Astrocyte of the hippocampus (primary cell): ENCODE measurements around the gene EXOC3L1.

Experiments used
- DNase-seq: peaks from one replicate; pipeline ENCODE4 v3.0.0; 2011; ENCODE audit warnings: low read depth, low spot score

The EXOC3L1 gene

GRCh38 chr16:67216612-67217490 lies 26.9 kb upstream of the EXOC3L1 start:
- DNase-seq: no peak

- DNase-seq: no peak
Observed at GRCh38 chr16:67215706-67216105, 25.8 kb upstream of the EXOC3L1 start.

DNA sequence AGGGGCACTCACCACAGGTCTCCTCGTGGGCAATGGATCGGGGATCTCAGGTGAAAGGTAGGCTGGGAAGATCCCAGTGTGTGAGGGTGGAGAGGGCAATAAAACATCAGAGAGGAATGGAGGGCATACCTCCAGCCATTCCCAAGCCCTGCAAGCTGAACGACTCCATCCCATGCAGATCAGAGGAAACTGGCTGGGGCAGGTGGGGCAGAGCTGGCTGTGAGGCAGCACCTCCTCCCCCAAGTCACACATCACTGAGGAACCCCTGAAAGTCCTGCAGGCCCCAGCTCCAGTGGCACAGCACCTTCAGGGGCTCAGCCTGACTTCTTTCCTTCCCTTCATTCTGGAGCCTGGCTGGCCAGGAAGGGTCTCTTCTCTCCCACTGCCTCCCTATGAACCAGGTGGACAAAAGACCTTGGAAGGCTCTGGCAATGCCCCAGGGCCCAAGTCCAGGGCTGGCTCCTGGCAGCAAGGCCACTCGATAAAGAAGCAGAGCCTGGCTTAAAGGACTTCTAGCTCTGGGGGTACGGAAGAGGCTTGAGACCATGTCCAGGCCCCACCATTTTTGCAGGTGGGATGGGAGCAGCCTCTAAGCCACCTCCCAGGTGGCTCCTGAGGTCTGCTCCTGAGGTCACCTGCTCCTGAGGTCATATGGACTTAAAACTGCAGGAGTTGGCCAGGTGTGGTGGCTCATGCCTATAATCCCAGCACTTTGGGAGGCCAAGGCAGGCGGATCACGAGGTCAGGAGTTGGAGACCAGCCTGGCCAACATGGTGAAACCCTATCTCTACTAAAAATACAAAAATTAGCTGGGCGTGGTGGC lies 23.5 kb upstream of the EXOC3L1 start:
- no peak for DNase-seq

GRCh38 chr16:67212766-67213165 lies 22.8 kb upstream of the EXOC3L1 start:
- no peak for DNase-seq

GRCh38 chr16:67211674-67212073 lies 21.7 kb upstream of the EXOC3L1 start:
- DNase-seq: no peak

DNA sequence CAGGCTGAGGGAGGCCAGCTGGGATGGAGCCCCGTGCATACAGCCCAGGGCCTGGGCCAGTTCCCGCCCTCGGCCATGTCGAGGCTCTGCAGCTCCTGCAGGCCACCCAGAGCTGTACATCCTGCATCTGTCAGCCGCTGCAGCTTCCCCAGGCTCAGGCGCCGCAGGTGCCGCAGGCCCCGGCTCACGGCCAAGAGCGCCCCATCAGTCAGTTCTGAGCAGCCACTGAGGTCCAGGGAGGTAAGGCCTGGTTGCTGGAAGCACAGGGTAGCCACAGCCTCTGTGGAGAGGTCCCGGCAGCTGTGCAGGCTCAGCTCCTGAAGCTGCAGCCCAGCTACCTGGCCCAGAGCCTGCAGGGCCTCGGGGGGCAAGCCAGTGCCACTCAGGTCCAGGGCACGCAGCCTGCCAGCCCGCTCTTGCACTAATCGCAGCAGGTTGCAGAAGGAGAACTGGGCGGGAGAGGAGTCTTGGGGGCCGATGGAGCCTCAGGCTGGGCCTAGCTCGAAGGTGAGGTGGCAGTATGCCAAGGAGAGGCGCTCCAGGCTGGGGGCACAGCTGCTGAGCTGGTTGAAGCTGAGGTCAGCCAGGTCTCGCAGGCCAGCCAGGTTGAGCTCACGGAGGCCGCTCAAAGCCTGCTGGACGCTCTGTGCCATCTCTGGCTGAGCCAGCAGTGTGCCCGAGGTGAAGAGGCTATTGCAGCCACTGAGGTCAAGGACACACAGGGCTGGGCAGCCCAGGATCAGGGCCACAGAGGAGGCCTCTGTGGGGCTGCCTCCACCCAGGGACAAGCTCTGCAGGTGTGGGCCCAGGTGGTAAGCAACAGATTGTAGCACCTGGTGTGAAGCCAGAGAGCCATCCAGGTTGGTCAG lies 20.4 kb upstream of the EXOC3L1 start:
- DNase-seq: no peak

DNA sequence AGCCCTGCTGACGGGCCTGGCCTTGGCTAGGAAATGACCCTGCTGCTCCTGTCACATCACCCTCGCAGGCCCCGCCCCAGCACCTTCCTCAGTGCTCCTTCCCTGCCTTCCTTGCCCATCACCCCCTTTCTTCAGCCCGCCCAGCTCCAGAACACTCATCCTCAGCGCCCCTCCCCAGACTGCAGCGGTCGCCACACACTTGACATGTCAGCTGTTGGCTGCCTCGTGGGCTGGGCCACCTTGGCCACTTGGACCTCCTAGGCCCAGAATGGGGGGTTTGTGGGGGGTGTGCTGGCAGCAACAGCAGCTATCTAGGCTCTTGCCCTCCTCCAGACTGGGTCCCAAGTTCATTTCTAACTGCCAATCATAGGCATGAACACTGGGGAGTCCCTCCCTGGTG lies 19.6 kb upstream of the EXOC3L1 start:
- no peak for DNase-seq

DNA sequence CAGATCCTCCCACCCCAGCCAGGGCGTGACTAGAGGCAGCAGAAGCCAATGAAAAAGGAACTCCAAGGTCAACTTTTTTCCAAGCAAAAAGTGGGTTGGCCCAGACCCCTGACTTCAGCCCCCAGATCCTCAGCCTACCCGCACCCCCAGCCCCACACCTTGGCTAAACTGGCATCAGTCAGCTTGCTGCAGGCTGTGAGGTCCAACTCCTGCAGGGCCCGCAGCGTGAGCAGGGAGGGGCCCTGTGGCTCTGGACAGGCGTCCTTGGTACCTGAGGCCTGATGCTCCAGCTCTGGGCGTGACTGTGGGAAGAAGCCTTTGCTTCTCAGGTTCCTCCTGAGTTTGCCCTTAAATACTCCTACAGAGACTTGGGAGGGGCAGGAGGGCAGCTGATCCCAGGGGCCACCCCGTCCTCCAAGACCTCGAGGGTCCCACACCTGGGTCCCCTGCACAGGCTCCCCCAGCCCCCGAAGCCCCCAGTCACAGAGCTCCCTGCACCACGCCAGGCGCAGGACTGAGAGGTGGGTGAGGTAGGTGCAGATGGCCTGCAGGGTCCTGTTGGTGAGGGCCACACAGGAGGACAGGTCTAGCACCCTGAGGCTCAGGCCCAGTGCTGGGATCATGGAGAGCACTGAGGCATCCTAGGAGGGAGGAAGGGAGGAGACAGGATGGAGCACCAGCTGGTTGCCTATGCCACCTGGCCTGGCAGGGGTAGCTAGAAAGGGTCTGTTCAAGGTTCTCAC lies 18.4 kb upstream of the EXOC3L1 start:
- DNase-seq: no peak

DNA sequence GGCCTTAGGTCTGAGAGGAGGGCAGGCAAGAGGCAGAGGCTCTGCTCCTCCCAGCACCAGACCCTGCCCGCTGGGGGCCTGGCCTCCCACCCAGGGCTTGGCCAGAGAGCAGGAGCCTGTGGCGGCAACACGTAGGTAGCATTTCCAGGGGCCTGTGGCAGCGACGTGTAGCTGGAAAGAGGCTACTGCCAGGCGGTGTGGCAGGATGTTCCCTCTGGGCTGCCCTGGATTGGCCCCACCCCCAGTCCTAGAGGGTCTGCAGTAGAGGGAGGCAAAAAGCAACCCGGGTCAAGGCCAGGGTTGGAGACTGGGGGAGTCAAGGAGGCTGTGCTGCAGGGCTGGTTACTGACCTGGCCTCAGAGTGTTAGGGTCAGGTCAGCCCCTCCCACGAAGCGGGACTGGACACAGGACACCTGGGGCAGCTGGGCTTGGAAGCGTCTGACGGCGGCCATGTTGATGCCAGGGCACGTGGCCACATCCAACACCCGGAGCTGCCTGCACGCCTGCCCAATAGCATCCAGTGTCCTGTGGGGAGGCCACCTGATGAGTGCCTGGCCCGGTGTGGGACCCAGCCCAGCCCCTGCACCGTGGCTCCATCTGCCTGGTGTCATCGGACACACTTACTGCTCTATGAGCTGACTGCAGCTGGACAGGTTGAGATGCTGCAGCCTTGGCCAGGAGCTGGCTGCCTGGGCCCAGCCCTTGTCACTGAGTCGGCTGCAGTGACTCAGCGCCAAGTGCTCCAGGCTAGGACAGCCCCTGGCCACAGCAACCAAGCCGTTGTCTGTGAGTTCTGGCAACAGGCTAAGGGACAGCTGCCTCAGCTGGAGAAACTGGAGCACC lies 17.5 kb upstream of the EXOC3L1 start:
- peak; percentile 67 for DNase-seq

DNA sequence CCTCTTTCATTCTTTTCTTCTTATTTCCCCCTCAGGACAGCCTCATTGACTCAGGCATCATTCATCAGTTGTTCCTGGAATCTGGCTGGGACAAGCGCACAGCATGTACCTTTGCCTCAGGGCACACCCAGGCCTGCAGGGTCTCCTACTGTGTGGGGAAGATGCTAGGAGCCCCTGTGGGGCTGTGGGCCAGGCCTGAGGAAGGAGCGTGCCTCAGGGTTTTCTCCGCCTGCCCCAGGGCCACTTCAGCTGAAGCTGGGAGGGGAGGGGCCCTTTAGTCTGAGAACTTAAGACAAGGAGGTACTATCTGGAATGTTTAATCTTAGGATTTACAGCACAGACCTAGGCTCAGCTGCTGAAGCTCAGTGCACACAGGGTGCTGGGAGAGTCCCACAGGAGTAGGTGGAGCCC lies 16.9 kb upstream of the EXOC3L1 start:
- DNase-seq: no peak

GRCh38 chr16:67206129-67206837 lies 16.3 kb upstream of the EXOC3L1 start:
- no peak for DNase-seq

DNA sequence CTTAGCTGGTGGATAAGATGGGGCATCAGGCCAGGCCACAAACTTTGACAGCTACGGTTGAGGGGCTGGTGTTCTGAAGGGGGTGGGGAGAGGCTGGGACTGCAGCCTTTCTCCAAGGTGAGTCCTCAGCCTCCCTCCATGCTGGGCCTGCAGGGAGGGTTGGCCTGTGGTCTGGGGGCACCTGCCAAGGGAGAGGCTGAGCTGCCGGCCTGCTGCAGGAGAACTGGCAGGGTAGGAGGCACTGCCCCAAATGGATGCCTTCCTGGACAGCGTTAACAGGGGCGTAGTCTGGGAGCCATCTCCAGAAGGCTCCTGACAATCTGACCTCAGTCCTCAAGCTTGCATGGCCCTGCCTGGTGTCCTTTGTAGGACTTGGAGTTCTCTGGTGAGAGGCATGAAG lies 14.1 kb upstream of the EXOC3L1 start:
- DNase-seq: no peak

GRCh38 chr16:67202956-67203493 lies 13.1 kb upstream of the EXOC3L1 start:
- no peak for DNase-seq

DNA sequence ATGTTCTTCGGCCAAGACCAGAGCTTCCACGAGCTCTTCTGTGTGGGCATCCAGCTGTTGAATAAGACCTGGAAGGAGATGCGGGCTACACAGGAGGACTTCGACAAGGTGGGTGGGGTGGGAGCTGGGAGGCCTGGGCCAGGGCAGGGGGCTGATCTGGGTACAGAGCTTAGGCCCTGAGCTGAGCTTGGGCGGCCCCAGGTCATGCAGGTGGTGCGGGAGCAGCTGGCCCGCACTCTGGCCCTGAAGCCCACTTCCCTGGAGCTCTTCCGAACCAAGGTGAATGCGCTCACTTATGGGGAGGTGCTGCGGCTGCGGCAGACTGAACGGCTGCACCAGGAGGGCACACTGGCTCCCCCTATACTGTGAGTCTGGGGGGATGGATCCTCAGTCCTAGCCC lies 12.5 kb upstream of the EXOC3L1 start:
- DNase-seq: no peak

DNA sequence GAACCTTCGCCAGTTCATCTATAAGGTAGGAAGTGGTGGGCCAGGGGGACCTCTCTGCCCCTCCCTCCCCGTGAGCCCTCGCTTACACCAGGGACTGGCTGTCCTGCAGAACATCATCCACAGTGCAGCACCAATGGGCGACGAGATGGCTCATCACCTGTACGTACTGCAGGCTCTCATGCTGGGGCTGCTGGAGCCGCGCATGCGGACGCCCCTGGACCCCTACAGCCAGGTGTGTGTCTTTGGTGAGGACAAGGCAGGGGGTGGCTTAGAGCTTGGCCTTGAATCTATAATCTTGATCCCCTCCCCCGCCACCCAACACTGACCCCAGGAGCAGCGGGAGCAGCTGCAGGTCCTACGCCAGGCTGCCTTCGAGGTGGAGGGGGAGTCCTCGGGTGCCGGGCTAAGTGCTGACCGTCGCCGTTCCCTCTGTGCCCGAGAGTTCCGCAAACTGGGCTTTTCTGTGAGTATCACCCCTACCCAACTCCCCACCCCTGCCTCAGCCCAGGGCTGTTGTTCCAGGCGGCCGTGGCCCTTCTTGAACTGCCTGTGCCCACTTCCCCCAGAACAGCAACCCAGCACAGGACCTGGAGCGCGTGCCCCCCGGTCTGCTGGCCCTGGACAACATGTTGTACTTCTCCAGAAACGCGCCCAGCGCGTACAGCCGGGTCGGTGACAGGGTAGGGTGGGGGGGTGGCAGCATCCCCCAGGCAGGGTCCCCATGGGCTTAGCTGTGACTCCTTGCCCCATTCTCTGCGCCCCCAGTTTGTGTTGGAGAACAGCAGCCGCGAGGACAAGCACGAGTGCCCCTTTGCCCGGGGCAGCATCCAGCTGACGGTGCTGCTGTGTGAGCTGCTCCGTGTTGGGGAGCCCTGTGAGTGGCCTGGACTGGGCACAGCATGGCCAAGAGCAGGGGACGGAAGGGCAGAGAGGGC lies 11.7 kb upstream of the EXOC3L1 start:
- DNase-seq: no peak

- no peak for DNase-seq
Observed at GRCh38 chr16:67200491-67200890, 10.6 kb upstream of the EXOC3L1 start.

DNA sequence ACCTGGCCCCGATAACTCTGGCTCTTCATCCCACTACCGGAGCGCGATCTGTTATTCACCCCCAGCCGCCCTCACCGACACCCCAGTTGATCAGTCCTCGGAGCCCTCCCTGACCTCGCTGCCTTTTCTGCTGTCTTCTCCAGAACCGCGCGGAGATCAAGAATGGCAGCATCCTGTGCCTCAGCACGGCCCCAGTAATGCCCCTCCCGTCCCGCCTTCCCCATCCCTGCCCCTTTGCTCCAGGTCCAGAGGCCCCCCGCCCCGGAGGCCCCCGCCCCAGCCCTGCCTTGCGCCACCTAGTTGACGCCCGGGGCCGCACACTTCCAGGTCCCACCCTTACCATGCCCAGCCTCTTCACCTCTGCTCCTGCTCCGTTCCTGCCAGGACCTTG lies 9.9 kb upstream of the EXOC3L1 start:
- no peak for DNase-seq
